Breast epithelium (tissue), 4 donors: ENCODE data around the gene MESD. TPM values are rescaled to one million over a fixed set of nuclear protein-coding genes. Genes with fewer than 3 reads are reported as not detected.

Experiments
- DNase-seq, 2 donors: peaks; one replicate each; pipeline ENCODE4 v3.0.0-alpha.2; 2019; ENCODE audit warnings: low spot score in 2 of 2
- H3K27ac ChIP-seq, 2 donors: fragments of 200-600 bp; sonication (generic) in 1 of 2; one replicate each; pipeline ENCODE4 v1.5.1; 2016 to 2019; ENCODE audit warnings: mild to moderate bottlenecking in 1 of 2
- H3K27me3 ChIP-seq, 2 donors: fragments of 200-600 bp; sonication (generic) in 1 of 2; one replicate each; pipeline versions ENCODE4 v1.5.1 to v1.6.0; 2017 to 2019; ENCODE audit warnings: control low read depth in 1 of 2, mild to moderate bottlenecking in 1 of 2
- H3K36me3 ChIP-seq: fragments of 200-600 bp; one replicate; pipeline ENCODE4 v1.5.1; 2019
- H3K4me1 ChIP-seq, 2 donors: fragments of 200-600 bp; sonication (generic); one replicate each; pipeline ENCODE4 v1.5.1; 2016 to 2019; ENCODE audit warnings: control low read depth in 1 of 2
- H3K4me3 ChIP-seq, 3 donors: fragments of 200-600 bp; sonication (generic); 1 replicate in 2 of 3; 2 replicates in 1 of 3; pipeline ENCODE4 v1.5.1; 2016 to 2019; ENCODE audit warnings: mild to moderate bottlenecking in 3 of 3, moderate library complexity in 2 of 3
- H3K9me3 ChIP-seq, 2 donors: fragments of 200-600 bp; sonication (generic) in 1 of 2; one replicate each; pipeline ENCODE4 v1.5.1; 2016 to 2019; ENCODE audit warnings: control low read depth in 1 of 2
- CTCF ChIP-seq, 3 donors: fragments of 450-650 bp; IDR thresholded peaks; one replicate each; pipeline ENCODE4 v1.5.1; 2016 to 2017; ENCODE audit warnings: antibody characterized with exemption in 3 of 3, mild to moderate bottlenecking in 3 of 3, moderate library complexity in 3 of 3
- POLR2A ChIP-seq: fragments of 450-650 bp; IDR thresholded peaks from one replicate; pipeline ENCODE4 v1.6.1; 2016; ENCODE audit warnings: antibody characterized with exemption, mild to moderate bottlenecking, moderate library complexity
- POLR2AphosphoS5 ChIP-seq, 3 donors: sonication (generic); formaldehyde crosslinking; IDR thresholded peaks; one replicate each; pipeline ENCODE4 v1.6.1; 2017; ENCODE audit warnings: antibody characterized with exemption in 3 of 3
- intact Hi-C: fragments of 100-400 bp; cut with DNase I; formaldehyde crosslinking; loops from one replicate; pipeline ENCODE4 v1.15.1; 2023; ENCODE audit warnings: low total_unique reads
- total RNA-seq, 3 donors: library from RNA; depleted of rRNA; stranded (reverse); fragments of >200 nt; gene quantifications; one replicate each; pipeline ENCODE4 v1.1.0, GENCODE V29; 2016

MESD gene
- total RNA-seq, 3 donors from 2014 or later, result 17.1 to 32.9 (median 27.2) TPM

GRCh38 chr15:80942746-80943565, 46.7 kb downstream of the MESD start:
- peak; percentile 60 to 75 for DNase-seq
- H3K36me3 ChIP-seq, result peaks cover 2% of the 10 kb centered on the region

GRCh38 chr15:80942266-80942665, 47.4 kb downstream of the MESD start:
- H3K27ac ChIP-seq, result no peak overlapping the region
- no peaks in the 10 kb centered on the region for H3K27me3 ChIP-seq
- TF ChIP-seq POLR2AphosphoS5 (IDR thresholded peaks at IDR 0.05) (no peak), CTCF (IDR thresholded peaks at IDR 0.05) (no peak), POLR2A (no peak)
- no peaks in the 10 kb centered on the region for H3K9me3 ChIP-seq
- no peak overlapping the region for H3K4me3 ChIP-seq
- DNase-seq, result no peak
- H3K4me1 ChIP-seq, result peaks cover 0 to 3% of the 10 kb centered on the region in 2 donors
- intact Hi-C loops, result no loop called here
- no peaks in the 10 kb centered on the region for H3K36me3 ChIP-seq

More at GRCh38 chr15:80942746-80943565, 46.7 kb downstream of the MESD start:
- H3K27me3 ChIP-seq, result no peaks in the 10 kb centered on the region
- intact Hi-C loops, result no loop called here
- H3K4me3 ChIP-seq, result no peak overlapping the region
- TF ChIP-seq POLR2A (no peak), POLR2AphosphoS5 (IDR thresholded peaks at IDR 0.05) (peak in 1 of 3 donors; percentile 24), CTCF (IDR thresholded peaks at IDR 0.05) (peak in 1 of 3 donors; percentile 54)
- no peaks in the 10 kb centered on the region for H3K9me3 ChIP-seq
- no peak overlapping the region for H3K27ac ChIP-seq
- peaks cover 0 to 3% of the 10 kb centered on the region in 2 donors for H3K4me1 ChIP-seq

- H3K27me3 ChIP-seq, result no peaks in the 10 kb centered on the region
- DNase-seq, result no peak
- no peak overlapping the region for H3K27ac ChIP-seq
- H3K4me3 ChIP-seq, result no peak overlapping the region
- no peaks in the 10 kb centered on the region for H3K9me3 ChIP-seq
- intact Hi-C loops, result no loop called here
- no peaks in the 10 kb centered on the region for H3K36me3 ChIP-seq
- peaks cover 0 to 3% of the 10 kb centered on the region in 2 donors for H3K4me1 ChIP-seq
- TF ChIP-seq CTCF (IDR thresholded peaks at IDR 0.05), result no peak
- TF ChIP-seq POLR2AphosphoS5 (IDR thresholded peaks at IDR 0.05), result no peak
These were observed 48.8 kb downstream of the MESD start for GRCh38 chr15:80940851-80941250.

GRCh38 chr15:80940331-80940730, 49.3 kb downstream of the MESD start:
- H3K27me3 ChIP-seq, result no peaks in the 10 kb centered on the region
- intact Hi-C loops, result no loop called here
- no peak for TF ChIP-seq POLR2A
- no peak for TF ChIP-seq CTCF (IDR thresholded peaks at IDR 0.05)
- TF ChIP-seq POLR2AphosphoS5 (IDR thresholded peaks at IDR 0.05), result no peak
- no peaks in the 10 kb centered on the region for H3K36me3 ChIP-seq
- DNase-seq, result no peak
- H3K4me3 ChIP-seq, result no peak overlapping the region
- H3K4me1 ChIP-seq, result peaks cover 0 to 3% of the 10 kb centered on the region in 2 donors
- H3K9me3 ChIP-seq, result no peaks in the 10 kb centered on the region
- H3K27ac ChIP-seq, result no peak overlapping the region

GRCh38 chr15:80939216-80939615, 50.4 kb downstream of the MESD start:
- intact Hi-C loops, result no loop called here
- Histone ChIP-seq H3K36me3 (no peaks in the 10 kb centered on the region), H3K27ac (no peak overlapping the region)

More at GRCh38 chr15:80939216-80939615, 50.4 kb downstream of the MESD start:
- DNase-seq, result no peak
- Histone ChIP-seq H3K4me3 (no peak overlapping the region), H3K9me3 (no peaks in the 10 kb centered on the region), H3K27me3 (no peaks in the 10 kb centered on the region), H3K4me1 (peaks cover 0 to 3% of the 10 kb centered on the region in 2 donors)
- TF ChIP-seq POLR2A, result no peak
